OCI-M2 (cell line): ENCODE measurements around the gene ATP5MK.
"Not testable (repeated sequence)": the region's sequence is repeated elsewhere in the genome, so short reads cannot be mapped to it uniquely, and the experiment has no call there.

Experiments used
- DNase-seq: peaks from one replicate; lab custom pipeline; 2025; ENCODE audit not compliant: unreplicated experiment; lab: John Stamatoyannopoulos, UW

Gene ATP5MK, protein sequence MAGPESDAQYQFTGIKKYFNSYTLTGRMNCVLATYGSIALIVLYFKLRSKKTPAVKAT

DNA sequence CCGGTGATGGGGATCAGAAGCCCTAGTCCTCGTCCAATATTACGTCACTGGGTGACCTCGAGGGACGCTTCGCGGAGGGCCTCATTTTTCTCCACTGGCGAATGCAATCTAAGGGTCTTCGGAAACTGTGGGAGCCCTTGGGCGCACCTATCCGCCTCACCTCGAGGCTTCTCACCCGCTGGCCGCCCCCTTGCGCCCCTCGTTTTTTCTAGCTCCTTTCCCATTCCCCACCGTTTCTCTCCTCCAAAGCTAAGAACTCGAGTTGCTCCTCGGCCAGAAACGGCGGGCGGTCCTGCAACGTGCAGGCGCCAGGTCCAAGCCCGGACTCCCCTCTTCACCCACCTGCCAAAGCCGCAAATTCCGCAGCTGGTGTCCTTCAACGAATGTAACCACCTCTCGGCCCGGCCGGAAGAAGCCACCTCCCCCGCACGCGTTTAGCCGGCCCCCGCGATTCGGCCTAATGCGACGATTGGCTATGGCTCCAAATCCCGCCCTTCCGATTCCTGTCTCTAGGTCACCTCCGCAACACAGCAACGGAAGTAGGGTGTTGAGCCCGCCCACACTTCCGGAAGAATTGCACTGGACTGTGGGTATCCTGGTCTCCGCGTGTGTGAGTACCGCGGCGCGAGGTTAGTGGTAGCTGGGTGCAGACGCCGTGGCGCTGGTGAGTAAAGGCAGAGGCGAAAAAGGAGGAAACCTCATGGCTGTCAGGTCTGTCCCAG lies at the start of gene ATP5MK, which contains the start of gene PDCD11:
TSS of gene ATP5MK (minus strand) at position 409 of the 722 bp plus-strand sequence. CDS start 4,018 bp downstream, outside the sequence.
TSS of gene PDCD11 (plus strand) at position 560 of the 722 bp plus-strand sequence. CDS start 1,801 bp downstream, outside the sequence.
- peak; percentile 95 for DNase-seq

DNA sequence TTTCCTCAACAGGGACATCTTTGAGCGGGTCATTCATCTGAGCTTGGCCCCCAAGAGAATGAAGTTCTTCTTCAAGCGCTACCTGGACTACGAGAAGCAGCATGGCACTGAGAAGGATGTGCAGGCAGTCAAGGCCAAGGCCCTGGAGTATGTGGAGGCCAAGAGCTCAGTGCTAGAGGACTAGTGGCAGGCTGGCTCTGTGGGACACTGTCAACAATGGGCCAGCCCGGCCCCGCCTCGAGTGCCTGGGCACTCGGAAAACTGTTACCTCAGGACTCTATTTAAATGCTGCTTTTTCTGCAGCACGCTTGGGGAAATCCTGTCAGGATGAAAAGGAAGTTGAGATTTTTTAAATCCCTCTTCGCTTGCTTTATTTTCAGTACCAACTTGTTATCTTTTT lies 49.1 kb upstream of the ATP5MK start:
- DNase-seq, result no peak

DNA sequence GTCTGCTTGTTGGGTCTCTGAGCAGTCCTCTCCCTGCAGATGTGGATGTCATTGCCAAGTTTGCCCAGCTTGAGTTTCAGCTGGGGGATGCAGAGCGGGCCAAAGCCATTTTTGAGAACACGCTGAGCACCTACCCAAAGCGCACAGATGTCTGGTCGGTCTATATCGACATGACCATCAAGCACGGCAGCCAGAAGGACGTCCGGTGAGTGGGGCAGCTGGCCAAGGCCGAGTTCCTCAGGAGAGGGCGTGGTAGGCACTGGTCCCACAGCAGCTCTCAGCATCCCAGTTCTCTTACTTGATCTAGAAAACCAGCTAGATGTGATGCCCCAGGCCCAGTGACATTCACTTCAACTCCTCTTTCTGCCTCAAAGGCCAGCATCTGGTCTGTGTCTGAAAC lies 48.2 kb upstream of the ATP5MK start:
- no peak for DNase-seq

DNA sequence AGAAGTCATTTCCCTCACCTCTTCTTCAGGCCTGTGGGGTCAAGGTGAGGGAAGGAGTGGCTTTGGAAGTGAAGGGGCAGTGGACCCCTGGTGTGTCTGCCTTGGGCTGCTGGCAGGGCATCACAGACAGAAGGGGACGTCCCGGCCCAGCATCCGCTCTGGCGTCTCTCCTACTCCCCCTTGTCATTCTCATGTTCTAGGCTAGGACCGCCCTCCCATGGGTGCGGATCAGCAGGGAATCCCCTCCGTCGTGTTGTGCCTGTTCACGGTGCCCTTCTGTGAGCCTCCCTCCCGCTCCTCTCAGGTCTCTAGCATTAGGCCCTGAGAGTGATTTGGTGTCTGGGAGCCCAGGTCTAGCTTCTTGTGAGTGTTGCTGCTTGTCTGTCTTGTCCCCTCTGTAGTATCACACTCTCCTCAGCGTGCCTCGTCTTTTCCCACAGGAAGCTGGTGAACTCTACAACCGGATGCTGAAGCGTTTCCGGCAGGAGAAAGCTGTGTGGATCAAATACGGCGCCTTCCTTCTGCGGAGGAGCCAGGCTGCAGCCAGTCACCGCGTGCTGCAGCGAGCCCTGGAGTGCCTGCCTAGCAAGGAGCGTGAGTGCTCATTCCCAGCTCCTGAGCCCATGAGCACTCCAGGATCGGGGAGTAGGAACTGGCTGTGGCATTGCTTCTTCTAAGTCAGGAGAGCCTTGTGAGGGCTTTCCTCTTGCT lies 47.4 kb upstream of the ATP5MK start:
- DNase-seq, result no peak

DNA sequence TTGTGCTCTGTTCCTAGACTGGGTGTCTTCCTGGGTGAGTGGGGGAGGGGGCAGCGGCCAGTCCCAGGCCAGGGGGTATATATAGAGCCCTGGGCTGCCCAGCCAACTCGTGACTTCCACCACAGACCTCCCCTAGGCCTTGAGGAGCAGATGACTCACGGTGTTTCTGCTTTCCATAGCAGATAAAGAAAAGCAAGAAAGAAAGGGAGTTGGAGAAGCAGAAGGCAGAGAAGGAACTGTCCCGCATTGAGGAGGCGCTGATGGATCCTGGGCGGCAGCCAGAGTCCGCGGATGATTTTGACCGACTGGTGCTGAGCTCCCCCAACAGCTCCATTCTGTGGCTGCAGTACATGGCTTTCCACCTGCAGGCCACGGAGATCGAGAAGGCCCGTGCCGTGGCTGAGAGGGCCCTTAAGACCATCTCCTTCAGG lies 45.8 kb upstream of the ATP5MK start:
- no peak for DNase-seq

DNA sequence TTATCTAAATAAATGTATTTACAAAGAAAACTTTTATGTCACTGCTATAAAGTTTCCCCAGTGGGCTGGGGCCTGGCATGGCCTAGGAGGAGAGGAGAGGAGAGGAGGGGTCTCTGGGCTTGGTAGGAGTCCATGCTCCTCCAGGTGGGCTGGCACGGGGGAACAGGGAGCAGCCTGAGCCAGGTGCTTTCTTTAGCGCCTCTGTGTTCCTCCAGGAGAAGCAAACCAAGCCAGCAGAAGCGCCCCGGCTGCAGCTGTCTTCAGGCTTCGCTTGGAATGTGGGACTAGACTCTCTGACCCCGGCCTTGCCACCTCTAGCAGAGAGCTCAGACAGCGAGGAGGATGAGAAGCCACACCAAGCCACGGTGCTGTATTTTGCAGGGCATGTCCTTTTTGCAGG lies 45.3 kb upstream of the ATP5MK start:
- DNase-seq, result no peak

DNA sequence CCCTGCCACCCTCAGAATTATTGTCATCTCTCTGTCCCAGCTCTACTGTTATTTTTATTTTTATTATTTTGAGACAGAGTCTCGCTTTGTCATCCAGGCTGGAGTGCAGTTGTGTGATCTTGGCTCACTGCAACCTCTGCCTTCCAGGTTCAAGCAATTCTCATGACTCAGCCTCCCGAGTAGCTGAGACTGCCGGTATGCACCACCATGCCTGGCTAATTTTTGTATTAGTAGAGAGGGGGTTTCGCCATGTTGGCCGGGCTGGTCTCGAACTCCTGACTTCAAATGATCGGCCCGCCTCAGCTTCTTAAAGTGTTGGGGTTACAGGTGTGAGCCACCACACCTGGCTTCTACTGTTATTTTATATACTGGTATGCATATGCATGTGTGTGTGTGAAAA lies 44.9 kb upstream of the ATP5MK start:
- no peak for DNase-seq

DNA sequence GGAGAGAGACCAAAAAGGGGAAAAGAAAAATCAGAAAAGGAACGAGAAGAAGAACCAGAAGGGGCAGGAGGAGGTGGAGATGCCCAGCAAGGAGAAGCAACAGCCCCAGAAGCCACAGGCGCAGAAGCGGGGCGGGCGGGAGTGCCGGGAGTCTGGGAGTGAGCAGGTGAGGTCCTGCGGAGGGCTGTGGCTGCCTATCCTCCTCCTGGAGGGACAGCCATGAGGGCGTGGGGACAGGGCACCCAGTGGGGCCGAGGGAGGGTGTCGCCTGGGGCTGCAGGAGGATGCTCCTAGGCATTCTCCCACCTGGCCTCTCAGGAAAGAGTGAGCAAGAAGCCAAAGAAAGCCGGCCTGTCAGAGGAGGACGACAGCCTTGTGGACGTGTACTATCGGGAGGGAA lies 44.1 kb upstream of the ATP5MK start:
- DNase-seq, result no peak

DNA sequence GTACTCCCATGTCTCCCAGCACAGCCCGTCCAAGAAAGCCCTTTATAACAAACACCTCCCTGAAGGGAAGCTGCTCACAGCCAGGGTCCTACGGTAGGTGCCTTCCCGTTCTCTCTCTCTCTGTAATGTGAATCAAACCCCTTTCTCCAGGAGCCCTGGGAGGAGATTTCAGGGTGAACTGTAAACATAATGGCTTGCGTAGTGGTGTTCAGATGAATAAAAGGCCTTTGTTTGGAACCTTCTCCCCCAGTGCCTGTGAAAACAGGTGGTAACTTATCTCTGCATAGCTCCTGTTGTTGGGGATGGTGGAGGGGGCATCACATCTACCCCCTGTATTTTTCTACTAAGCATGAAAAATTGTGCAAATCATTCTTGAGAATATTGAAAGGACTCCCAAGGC lies 43.5 kb upstream of the ATP5MK start:
- DNase-seq, result no peak

DNA sequence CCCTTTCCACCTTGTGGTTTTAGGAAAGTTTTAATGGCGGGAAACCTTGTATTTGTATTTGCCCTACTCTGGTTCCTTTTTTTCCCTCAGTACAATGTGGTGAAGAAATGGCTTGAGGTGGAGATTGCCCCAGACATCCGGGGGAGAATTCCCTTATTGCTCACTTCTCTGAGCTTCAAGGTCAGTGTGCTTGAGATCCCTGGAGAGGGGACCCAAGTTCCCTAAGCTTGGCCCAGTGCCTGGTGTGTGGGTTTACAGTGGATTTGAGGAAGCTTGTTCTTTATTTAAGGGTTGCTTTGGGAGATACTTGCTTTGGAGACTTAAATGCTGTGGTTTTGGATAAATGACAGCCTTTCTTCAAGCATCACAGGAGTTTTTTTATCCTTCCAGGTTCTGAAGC lies 37.6 kb upstream of the ATP5MK start:
- no peak for DNase-seq

DNA sequence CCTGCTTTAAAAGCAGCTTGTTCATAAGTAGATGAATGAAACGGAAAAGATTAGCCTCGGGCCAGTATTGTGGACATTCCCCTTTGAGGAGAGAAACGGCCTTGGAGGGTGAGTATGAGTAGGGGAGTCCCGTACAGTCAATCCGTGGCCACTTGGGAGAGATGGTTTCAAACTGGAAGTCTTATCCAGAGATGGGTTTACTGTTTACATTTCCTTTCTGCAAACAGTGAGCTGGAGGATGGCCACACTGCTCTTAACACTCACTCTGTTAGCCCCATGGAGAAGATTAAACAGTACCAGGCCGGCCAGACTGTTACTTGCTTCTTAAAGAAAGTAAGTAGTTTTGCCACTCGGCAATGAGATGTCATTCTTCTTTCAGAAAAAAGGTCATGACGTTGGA lies 35.6 kb upstream of the ATP5MK start:
- no peak for DNase-seq

DNA sequence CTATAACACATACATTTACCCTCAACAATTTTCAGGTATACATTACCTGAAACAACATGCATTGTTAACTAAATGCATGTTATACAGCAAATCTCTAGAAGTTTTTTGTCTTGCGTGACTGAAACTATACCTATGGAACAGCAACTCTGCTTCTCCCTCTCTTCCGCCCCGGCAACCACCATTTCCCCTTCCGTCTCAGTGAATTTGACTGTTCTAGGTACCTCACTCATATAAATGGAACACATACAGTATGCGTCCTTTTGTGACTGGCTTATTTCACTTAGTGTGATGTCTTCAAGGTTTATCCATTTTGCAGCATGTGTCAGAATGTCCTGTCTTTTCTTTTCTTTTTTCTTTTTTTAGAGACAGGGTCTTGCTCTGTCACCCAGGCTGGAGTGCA lies 33.4 kb upstream of the ATP5MK start:
- no peak for DNase-seq

DNA sequence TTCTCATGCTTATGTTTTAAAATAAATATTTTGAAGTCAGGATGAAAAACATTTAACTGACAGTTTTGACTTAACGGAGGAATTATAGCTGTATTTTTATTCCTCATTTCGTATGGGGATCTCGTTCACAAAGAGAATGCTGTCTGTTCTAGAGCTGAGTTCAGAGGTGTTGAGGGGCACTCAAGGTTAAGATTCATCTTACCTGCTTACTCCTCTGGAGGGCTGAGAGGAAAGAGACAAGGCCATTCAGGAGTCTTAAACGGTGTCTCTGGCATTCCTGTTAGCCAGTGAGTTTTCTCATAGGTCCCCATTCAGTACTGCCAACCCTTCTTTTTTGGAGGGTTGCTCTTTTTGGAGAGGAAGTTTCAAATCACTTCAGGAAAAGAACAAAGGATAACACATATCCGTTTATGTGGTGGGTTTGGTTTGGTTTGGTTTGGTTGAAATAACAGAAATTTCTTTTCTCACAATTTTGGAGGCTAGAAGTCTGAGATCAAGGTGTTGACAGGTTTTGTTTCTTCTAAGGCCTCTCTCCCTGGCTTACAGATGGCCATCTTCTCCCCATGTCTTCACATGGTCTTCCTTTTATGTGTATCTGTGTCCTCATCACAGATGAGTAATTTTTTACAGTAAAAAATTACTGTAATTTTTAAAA lies 32.8 kb upstream of the ATP5MK start:
- no peak for DNase-seq

DNA sequence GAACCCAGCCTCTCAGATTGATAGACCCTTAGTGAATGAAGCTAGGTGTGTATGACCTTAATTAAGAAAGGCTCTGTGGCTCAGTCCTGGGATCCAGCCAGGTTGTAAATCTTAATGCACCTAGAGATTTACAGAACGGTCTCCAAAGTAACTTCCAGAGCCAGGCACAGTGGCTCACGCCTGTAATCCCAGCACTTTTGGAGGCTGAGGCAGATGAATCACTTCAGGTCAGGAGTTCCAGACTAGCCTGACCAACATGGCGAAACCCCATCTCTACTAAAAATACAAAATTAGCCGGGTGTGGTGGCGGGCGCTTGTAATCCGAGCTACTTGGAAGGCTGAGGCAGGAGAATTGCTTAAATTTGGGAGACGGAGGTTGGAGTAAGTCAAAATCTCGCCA lies 31.6 kb upstream of the ATP5MK start:
- no peak for DNase-seq

DNA sequence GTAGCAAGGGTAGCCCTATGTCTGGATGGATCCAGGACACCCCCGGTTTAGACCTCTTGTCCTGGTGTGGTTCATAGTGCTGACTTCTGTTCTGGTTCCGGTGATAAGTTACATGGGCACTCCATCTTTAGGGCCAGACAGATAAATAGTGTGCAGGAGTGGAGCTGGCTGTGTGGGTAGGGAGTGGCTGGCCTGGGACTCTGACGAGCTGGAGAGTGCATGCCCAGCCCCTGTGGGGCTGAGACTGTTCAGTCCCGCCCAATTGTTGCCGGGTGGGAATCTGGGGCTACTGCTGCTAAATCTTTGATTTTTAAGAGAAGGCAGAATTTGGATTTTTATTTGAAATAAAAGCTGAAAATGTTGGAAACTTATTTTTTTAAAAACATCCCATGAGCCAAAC lies 27.5 kb upstream of the ATP5MK start:
- no peak for DNase-seq

DNA sequence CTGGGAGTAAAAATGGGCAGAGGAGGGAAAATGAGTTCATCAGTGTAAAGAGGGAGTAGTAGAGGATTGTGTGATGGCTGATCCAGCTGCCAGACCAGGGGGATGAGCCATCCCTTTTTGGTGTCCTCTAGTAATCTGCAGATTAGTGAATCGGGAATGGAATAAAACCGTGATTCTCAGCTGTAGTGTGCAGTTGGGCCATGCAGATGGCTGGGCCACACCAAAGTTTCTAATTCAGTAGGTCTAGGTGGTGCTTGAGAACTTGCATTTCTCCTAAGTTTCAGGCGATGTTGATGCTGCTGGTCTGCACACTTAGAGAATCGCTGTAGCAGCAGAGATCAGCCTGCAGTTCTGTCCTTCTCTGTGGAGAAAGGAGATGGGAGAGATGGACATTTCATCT lies 22.8 kb upstream of the ATP5MK start:
- no peak for DNase-seq

DNA sequence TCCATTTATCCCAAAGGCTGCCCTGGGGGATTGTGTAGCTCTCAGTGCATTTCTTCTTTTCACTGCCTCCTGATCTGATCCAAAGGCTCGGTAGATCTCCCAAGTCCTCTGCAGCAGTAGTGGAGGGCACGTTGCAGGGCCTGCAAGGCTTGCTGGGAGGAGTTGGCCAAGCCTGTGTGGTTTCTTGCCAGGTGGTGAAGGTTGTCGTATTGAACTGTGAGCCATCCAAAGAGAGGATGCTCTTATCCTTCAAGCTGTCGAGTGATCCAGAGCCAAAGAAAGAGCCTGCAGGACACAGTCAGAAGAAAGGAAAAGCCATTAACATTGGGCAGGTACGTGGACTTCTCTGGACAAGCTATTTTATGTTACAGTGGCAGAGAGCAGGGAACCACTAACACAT lies 21.3 kb upstream of the ATP5MK start:
- no peak for DNase-seq

DNA sequence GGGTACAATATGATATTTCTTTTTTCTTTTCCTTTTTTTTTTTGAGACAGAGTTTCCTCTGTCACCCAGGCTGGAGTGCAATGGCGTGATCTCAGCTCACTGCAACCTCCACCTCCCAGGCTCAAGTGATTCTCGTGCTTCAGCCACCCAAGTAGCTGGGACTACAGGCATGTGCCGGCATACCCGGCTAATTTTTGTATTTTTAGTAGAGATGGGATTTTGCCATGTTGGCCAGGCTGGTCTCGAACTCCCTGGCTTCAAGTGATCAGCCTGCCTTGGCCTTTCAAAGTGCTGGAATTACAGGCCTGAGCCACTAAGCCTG lies 20.8 kb upstream of the ATP5MK start:
- not testable (repeated sequence) for DNase-seq

DNA sequence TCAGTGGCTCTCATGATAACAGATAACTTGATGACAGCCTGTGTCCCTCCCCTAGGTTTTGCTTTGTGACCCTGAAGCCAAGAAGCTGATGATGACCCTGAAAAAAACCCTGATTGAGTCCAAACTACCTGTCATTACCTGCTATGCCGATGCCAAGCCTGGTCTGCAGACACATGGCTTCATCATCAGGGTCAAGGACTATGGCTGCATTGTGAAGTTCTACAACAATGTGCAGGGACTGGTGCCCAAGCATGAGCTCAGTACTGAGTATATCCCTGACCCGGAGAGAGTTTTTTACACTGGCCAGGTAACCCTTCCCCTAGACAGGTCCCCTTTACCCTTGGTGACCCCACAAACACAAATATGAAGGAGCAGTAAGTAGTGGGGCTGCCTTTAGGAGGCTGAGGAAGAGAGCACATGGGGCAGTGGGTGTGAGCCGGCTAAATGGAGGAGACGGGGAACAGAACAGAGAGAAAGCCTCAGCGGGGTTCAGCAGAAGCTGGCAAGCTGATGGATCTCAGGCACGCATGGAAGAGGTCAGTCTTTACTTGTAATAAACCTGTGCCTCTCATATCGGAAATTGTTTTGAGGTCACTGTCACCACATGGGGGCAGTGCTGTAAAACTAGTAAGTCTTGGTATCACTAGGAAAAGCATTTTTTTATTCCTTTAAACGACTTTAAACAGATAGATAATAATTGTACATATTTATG lies 20.3 kb upstream of the ATP5MK start:
- DNase-seq, result no peak

DNA sequence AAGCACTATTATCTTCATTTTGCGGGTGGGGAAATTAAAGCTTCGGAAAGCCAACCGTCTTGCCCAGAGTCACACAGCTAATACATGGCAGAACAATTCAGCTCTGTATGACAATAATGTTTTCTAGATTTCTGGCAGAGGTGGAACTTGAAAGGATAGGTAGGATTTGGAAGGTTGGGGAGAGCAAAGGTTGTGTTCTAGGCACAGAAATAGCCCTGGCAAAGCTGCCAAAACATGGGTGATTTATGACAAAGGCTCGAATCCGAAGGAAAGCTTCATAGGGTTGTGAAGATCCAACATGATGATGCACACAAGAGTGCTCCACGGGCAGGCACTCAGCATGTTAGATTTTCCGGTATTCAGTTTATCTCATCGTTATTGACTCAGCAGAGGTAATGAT lies 19.3 kb upstream of the ATP5MK start:
- no peak for DNase-seq

DNA sequence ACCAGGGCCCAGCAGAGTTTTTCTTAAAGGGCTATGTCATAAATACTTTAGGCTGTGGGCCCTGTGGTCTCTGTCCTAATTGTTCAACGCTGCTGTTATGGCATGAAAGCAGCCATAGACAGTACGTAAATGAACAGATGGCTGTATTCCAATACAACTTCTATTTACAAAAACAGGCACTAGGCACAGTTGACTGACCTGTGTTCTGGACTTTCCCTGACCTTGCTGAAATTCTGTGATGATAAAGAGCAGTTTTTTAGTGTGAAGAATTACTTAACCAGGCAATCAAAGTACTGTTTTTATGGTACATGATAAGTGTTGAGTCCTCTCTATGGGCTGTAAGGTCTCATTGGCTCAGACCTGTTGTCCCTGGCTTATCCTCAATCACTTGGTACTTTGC lies 17.3 kb upstream of the ATP5MK start:
- DNase-seq, result no peak
